HEK293 (cell line): ENCODE data around the gene AGAP3.

Experiments
- KLF7 ChIP-seq: fragments of 450-650 bp; formaldehyde crosslinking; IDR thresholded peaks from 2 replicates; pipeline ENCODE4 v1.5.1; 2016; ENCODE audit warnings: missing biosample characterization, missing genetic modification characterization, borderline replicate concordance
- PRDM1 ChIP-seq: fragments of 450-650 bp; formaldehyde crosslinking; IDR thresholded peaks from 2 replicates; pipeline ENCODE4; 2016; ENCODE audit warnings: missing biosample characterization, missing genetic modification characterization
- RBAK ChIP-seq: fragments of 450-650 bp; formaldehyde crosslinking; IDR thresholded peaks from 2 replicates; pipeline ENCODE4 v1.5.1; 2016; ENCODE audit warnings: missing biosample characterization, missing genetic modification characterization
- SALL2 ChIP-seq: fragments of 450-650 bp; formaldehyde crosslinking; IDR thresholded peaks from 2 replicates; pipeline ENCODE4 v1.5.0; 2017; ENCODE audit warnings: missing biosample characterization, mild to moderate bottlenecking, missing genetic modification characterization, borderline replicate concordance
- ZBTB1 ChIP-seq: fragments of 450-650 bp; formaldehyde crosslinking; IDR thresholded peaks from 2 replicates; pipeline ENCODE4 v1.5.1; 2016; ENCODE audit warnings: missing biosample characterization, missing genetic modification characterization
- ZNF132 ChIP-seq: fragments of 450-650 bp; formaldehyde crosslinking; IDR thresholded peaks from 2 replicates; pipeline ENCODE4 v1.5.1; 2017; ENCODE audit warnings: missing biosample characterization, missing genetic modification characterization, borderline replicate concordance
- ZNF138 ChIP-seq: fragments of 450-650 bp; formaldehyde crosslinking; IDR thresholded peaks from 2 replicates; pipeline ENCODE4 v1.5.1; 2016; ENCODE audit warnings: missing biosample characterization, missing genetic modification characterization, borderline replicate concordance
- ZNF214 ChIP-seq: fragments of 450-650 bp; formaldehyde crosslinking; IDR thresholded peaks from 2 replicates; pipeline ENCODE4 v1.5.1; 2017; ENCODE audit warnings: missing biosample characterization, mild to moderate bottlenecking, missing genetic modification characterization, borderline replicate concordance
- ZNF292 ChIP-seq: fragments of 450-650 bp; formaldehyde crosslinking; IDR thresholded peaks from 2 replicates; pipeline ENCODE4 v1.5.1; 2016; ENCODE audit warnings: low read depth, missing biosample characterization, missing genetic modification characterization, borderline replicate concordance
- ZNF571 ChIP-seq: fragments of 450-650 bp; formaldehyde crosslinking; IDR thresholded peaks from 2 replicates; pipeline ENCODE4 v1.5.0; 2017; ENCODE audit warnings: missing biosample characterization, missing genetic modification characterization
- ZNF585B ChIP-seq: fragments of 450-650 bp; formaldehyde crosslinking; IDR thresholded peaks from 2 replicates; pipeline ENCODE4 v1.5.1; 2016; ENCODE audit warnings: missing biosample characterization, missing genetic modification characterization
- ZNF610 ChIP-seq: fragments of 450-650 bp; formaldehyde crosslinking; IDR thresholded peaks from 2 replicates; pipeline ENCODE4 v1.5.1; 2016; ENCODE audit warnings: missing biosample characterization, missing genetic modification characterization, borderline replicate concordance
- ZNF623 ChIP-seq: fragments of 450-650 bp; formaldehyde crosslinking; IDR thresholded peaks from 2 replicates; pipeline ENCODE4 v1.5.1; 2016; ENCODE audit warnings: missing biosample characterization, missing genetic modification characterization
- ZNF670 ChIP-seq: fragments of 450-650 bp; formaldehyde crosslinking; IDR thresholded peaks from 2 replicates; pipeline ENCODE4 v1.5.1; 2016; ENCODE audit warnings: missing biosample characterization, missing genetic modification characterization, low read depth
- ZNF707 ChIP-seq: fragments of 450-650 bp; formaldehyde crosslinking; IDR thresholded peaks from 2 replicates; pipeline ENCODE4 v1.5.1; 2016; ENCODE audit warnings: missing biosample characterization, missing genetic modification characterization
- ZNF76 ChIP-seq: fragments of 450-650 bp; formaldehyde crosslinking; IDR thresholded peaks from 2 replicates; pipeline ENCODE4; 2016; ENCODE audit warnings: low read depth, missing biosample characterization, missing genetic modification characterization, borderline replicate concordance
- ZNF777 ChIP-seq: fragments of 450-650 bp; formaldehyde crosslinking; IDR thresholded peaks from 2 replicates; pipeline ENCODE4 v1.5.1; 2017; ENCODE audit warnings: missing biosample characterization, missing genetic modification characterization, borderline replicate concordance
- ZNF785 ChIP-seq: fragments of 450-650 bp; formaldehyde crosslinking; IDR thresholded peaks from 2 replicates; pipeline ENCODE4 v1.5.1; 2016; ENCODE audit warnings: missing biosample characterization, missing genetic modification characterization
- ZNF791 ChIP-seq: fragments of 450-650 bp; formaldehyde crosslinking; IDR thresholded peaks from 2 replicates; pipeline ENCODE4 v1.5.1; 2016; ENCODE audit warnings: missing biosample characterization, missing genetic modification characterization
- ZSCAN16 ChIP-seq: fragments of 450-650 bp; formaldehyde crosslinking; IDR thresholded peaks from 2 replicates; pipeline ENCODE4 v1.5.1; 2016; ENCODE audit warnings: missing biosample characterization, missing genetic modification characterization
- TF ChIP-seq, protein P1 (sequence below): fragments of 450-650 bp; formaldehyde crosslinking; IDR thresholded peaks from 2 replicates; pipeline ENCODE4 v1.5.1; 2016; ENCODE audit warnings: missing biosample characterization, missing genetic modification characterization
- TF ChIP-seq, protein P2 (sequence below): fragments of 450-650 bp; formaldehyde crosslinking; IDR thresholded peaks from 2 replicates; pipeline ENCODE4 v1.5.1; 2016; ENCODE audit warnings: missing biosample characterization, missing genetic modification characterization
- TF ChIP-seq, protein P3 (sequence below): fragments of 450-650 bp; formaldehyde crosslinking; IDR thresholded peaks from 2 replicates; pipeline ENCODE4 v1.5.1; 2016; ENCODE audit warnings: missing biosample characterization, missing genetic modification characterization
- TF ChIP-seq, protein P4 (sequence below): IDR thresholded peaks from 2 replicates; pipeline ENCODE4 v1.6.1; 2011; ENCODE audit warnings: mild to moderate bottlenecking, low read depth, low read length, borderline replicate concordance
- TF ChIP-seq, protein P5 (sequence below): fragments of 450-650 bp; formaldehyde crosslinking; IDR thresholded peaks from 2 replicates; pipeline ENCODE4 v1.5.1; 2016; ENCODE audit warnings: missing biosample characterization, missing genetic modification characterization
- TF ChIP-seq, protein P6 (sequence below): sonication (generic); formaldehyde crosslinking; IDR thresholded peaks from 2 replicates; pipeline ENCODE4 v1.8.1; 2022; ENCODE audit warnings: mild to moderate bottlenecking, moderate library complexity, missing genetic modification reagents
- TF ChIP-seq, protein P7 (sequence below): fragments of 450-650 bp; IDR thresholded peaks from 2 replicates; pipeline ENCODE4 v1.5.1; 2018; ENCODE audit warnings: missing biosample characterization, mild to moderate bottlenecking, missing genetic modification characterization

Gene AGAP3

DNA sequence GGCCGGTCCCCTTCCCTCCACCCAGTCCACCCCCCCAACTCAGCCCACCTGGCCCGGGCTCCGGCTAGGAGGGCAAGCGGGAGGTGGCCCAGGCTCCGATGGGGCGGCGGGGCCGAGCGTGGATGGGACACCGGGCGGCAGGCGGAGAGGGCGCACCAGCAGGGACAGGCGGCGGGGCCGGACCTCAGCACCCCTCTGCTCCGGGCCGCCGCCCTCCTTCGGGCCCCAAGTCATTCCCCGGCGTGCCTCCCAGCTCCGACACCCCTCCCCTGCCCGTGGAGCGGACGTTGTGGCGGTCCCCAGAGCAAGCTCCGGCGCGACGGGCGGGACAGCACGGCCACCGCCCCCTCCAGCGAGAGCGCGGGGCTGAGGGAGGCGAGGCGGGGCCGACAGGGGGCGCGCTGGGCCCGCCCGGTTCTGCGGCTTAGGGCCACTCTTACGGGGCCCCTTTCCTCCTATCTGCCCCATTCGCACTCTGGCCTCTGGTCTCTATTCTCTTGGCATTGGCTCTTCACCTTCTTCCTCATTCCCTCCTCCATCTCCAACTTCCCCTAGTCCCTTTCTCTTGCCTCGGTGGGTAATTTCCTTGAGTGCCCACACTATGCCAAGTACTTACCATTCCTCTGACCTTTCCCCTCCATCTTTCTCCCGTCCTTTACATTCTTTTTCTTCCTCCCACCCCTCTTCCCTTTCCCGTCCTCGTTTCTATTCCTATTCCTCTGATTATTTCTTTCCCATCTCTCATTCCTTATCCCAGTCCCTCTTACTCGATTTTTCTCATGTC is 81.9 kb downstream of the AGAP3 start (continued):
- TF ChIP-seq KLF7 (tag by site-specific recombination) (peak; percentile 25; the same call in 1 of the 2 replicates), ZNF707 (tag by site-specific recombination) (no peak), ZSCAN16 (tag by site-specific recombination) (no peak), ZNF610 (tag by site-specific recombination) (0 out of 2 replicates have a peak, but pooled peaks have one; percentile 10), ZNF292 (tag by site-specific recombination) (no peak), ZNF623 (tag by site-specific recombination) (no peak), ZNF214 (tag by site-specific recombination) (no peak), ZNF138 (tag by site-specific recombination) (no peak), ZNF791 (tag by site-specific recombination) (0 out of 2 replicates have a peak, but pooled peaks have one; percentile 13), ZNF785 (tag by site-specific recombination) (peak; percentile 25; the same call in 1 of the 2 replicates), ZNF777 (tag by site-specific recombination) (no peak), ZNF132 (tag by site-specific recombination) (no peak), ZBTB1 (tag by site-specific recombination) (no peak), ZNF571 (tag by site-specific recombination) (no peak), PRDM1 (peak; percentile 98), ZNF585B (tag by site-specific recombination) (peak; percentile 27; the same call in 1 of the 2 replicates), RBAK (no peak), SALL2 (tag by site-specific recombination) (no peak), ZNF670 (tag by site-specific recombination) (peak; percentile 70; the same call in 1 of the 2 replicates), ZNF76 (tag by site-specific recombination) (peak; percentile 43; the same call in 1 of the 2 replicates)
- TF ChIP-seq, protein P1, sequence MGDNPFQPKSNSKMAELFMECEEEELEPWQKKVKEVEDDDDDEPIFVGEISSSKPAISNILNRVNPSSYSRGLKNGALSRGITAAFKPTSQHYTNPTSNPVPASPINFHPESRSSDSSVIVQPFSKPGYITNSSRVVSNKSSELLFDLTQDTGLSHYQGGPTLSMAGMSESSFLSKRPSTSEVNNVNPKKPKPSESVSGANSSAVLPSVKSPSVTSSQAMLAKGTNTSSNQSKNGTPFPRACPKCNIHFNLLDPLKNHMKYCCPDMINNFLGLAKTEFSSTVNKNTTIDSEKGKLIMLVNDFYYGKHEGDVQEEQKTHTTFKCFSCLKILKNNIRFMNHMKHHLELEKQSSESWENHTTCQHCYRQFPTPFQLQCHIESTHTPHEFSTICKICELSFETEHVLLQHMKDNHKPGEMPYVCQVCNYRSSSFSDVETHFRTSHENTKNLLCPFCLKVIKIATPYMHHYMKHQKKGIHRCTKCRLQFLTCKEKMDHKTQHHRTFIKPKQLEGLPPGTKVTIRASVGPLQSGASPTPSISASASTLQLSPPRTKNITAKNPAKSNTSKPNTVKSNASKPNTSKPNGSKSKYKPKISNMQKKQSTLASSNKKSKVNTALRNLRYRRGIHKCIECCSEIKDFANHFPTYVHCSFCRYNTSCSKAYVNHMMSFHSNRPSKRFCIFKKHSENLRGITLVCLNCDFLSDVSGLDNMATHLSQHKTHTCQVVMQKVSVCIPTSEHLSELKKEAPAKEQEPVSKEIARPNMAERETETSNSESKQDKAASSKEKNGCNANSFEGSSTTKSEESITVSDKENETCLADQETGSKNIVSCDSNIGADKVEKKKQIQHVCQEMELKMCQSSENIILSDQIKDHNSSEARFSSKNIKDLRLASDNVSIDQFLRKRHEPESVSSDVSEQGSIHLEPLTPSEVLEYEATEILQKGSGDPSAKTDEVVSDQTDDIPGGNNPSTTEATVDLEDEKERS (tag by site-specific recombination) = no peak
- TF ChIP-seq, protein P2, sequence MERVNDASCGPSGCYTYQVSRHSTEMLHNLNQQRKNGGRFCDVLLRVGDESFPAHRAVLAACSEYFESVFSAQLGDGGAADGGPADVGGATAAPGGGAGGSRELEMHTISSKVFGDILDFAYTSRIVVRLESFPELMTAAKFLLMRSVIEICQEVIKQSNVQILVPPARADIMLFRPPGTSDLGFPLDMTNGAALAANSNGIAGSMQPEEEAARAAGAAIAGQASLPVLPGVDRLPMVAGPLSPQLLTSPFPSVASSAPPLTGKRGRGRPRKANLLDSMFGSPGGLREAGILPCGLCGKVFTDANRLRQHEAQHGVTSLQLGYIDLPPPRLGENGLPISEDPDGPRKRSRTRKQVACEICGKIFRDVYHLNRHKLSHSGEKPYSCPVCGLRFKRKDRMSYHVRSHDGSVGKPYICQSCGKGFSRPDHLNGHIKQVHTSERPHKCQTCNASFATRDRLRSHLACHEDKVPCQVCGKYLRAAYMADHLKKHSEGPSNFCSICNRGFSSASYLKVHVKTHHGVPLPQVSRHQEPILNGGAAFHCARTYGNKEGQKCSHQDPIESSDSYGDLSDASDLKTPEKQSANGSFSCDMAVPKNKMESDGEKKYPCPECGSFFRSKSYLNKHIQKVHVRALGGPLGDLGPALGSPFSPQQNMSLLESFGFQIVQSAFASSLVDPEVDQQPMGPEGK (tag by site-specific recombination) = peak; percentile 85
- TF ChIP-seq, protein P3, sequence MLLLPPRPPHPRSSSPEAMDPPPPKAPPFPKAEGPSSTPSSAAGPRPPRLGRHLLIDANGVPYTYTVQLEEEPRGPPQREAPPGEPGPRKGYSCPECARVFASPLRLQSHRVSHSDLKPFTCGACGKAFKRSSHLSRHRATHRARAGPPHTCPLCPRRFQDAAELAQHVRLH (tag by site-specific recombination) = peak; percentile 73; the same call in 1 of the 2 replicates
- TF ChIP-seq, protein P4, sequence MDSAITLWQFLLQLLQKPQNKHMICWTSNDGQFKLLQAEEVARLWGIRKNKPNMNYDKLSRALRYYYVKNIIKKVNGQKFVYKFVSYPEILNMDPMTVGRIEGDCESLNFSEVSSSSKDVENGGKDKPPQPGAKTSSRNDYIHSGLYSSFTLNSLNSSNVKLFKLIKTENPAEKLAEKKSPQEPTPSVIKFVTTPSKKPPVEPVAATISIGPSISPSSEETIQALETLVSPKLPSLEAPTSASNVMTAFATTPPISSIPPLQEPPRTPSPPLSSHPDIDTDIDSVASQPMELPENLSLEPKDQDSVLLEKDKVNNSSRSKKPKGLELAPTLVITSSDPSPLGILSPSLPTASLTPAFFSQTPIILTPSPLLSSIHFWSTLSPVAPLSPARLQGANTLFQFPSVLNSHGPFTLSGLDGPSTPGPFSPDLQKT = no peak
- TF ChIP-seq, protein P5, sequence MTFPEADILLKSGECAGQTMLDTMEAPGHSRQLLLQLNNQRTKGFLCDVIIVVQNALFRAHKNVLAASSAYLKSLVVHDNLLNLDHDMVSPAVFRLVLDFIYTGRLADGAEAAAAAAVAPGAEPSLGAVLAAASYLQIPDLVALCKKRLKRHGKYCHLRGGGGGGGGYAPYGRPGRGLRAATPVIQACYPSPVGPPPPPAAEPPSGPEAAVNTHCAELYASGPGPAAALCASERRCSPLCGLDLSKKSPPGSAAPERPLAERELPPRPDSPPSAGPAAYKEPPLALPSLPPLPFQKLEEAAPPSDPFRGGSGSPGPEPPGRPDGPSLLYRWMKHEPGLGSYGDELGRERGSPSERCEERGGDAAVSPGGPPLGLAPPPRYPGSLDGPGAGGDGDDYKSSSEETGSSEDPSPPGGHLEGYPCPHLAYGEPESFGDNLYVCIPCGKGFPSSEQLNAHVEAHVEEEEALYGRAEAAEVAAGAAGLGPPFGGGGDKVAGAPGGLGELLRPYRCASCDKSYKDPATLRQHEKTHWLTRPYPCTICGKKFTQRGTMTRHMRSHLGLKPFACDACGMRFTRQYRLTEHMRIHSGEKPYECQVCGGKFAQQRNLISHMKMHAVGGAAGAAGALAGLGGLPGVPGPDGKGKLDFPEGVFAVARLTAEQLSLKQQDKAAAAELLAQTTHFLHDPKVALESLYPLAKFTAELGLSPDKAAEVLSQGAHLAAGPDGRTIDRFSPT (tag by site-specific recombination) = peak; percentile 87
- TF ChIP-seq, protein P6, sequence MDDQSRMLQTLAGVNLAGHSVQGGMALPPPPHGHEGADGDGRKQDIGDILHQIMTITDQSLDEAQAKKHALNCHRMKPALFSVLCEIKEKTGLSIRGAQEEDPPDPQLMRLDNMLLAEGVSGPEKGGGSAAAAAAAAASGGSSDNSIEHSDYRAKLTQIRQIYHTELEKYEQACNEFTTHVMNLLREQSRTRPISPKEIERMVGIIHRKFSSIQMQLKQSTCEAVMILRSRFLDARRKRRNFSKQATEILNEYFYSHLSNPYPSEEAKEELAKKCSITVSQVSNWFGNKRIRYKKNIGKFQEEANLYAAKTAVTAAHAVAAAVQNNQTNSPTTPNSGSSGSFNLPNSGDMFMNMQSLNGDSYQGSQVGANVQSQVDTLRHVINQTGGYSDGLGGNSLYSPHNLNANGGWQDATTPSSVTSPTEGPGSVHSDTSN (CRISPR knock-in tag) = no peak
- TF ChIP-seq, protein P7, sequence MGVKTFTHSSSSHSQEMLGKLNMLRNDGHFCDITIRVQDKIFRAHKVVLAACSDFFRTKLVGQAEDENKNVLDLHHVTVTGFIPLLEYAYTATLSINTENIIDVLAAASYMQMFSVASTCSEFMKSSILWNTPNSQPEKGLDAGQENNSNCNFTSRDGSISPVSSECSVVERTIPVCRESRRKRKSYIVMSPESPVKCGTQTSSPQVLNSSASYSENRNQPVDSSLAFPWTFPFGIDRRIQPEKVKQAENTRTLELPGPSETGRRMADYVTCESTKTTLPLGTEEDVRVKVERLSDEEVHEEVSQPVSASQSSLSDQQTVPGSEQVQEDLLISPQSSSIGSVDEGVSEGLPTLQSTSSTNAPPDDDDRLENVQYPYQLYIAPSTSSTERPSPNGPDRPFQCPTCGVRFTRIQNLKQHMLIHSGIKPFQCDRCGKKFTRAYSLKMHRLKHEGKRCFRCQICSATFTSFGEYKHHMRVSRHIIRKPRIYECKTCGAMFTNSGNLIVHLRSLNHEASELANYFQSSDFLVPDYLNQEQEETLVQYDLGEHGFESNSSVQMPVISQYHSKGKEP (tag by site-specific recombination) = no peak
